ENCODE results near the gene ACTL7B. TPM values are rescaled to one million over a fixed set of nuclear protein-coding genes. Genes with fewer than 3 reads are reported as not detected.
"Not testable (repeated sequence)": the region's sequence is repeated elsewhere in the genome, so short reads cannot be mapped to it uniquely, and the experiment has no call there.

ACTL7B gene, protein sequence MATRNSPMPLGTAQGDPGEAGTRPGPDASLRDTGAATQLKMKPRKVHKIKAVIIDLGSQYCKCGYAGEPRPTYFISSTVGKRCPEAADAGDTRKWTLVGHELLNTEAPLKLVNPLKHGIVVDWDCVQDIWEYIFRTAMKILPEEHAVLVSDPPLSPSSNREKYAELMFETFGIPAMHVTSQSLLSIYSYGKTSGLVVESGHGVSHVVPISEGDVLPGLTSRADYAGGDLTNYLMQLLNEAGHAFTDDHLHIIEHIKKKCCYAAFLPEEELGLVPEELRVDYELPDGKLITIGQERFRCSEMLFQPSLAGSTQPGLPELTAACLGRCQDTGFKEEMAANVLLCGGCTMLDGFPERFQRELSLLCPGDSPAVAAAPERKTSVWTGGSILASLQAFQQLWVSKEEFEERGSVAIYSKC
- not detected in 2 replicates for total RNA-seq (2014; rRNA removed; shearing (Covaris generic))

DNA sequence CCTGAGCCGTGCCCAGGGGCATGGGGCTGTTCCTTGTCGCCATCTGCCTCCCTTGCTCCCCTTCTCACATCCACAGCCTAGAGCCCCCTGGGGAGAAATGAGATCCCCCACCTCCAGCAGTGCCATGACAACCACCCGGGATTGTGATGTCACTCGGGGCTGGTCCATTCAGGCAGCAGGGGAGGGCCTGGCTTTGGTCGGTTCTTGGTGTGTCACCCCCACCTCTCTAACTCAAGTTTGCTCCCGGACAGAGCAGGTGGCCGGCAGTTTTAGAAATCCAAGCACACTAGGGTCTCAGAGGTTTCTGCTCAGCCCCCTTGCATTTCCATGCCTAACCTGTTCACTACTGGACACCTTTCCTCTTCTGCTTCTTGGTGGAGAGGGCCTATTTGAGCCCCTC, at the start of gene ACTL7B:
Gene ACTL7B (minus strand): TSS at position 99 of the 400 bp plus-strand sequence. CDS start 56 bp downstream, at position 43.
- DNase-seq (ENCODE audit: low spot score), result no peak

DNA sequence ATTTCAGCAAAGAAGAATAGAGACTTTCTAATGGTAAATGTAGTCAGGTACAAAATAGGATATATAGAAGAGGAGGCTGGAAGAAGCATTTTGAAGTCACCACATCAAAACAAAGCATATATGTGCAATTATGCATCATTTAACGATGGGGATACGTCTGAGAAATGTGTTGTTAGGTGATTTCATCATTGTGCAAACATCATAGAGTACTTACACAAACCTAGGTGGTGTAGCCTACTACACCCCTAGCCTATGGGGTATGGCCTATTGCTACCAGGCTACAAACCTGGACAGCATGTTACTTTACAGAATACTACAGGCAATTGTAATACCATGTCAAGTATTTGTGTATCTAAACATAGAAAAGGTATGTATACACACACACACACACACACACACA, 49.7 kb upstream of the ACTL7B start:
- no peak for DNase-seq (ENCODE audit: low spot score)

DNA sequence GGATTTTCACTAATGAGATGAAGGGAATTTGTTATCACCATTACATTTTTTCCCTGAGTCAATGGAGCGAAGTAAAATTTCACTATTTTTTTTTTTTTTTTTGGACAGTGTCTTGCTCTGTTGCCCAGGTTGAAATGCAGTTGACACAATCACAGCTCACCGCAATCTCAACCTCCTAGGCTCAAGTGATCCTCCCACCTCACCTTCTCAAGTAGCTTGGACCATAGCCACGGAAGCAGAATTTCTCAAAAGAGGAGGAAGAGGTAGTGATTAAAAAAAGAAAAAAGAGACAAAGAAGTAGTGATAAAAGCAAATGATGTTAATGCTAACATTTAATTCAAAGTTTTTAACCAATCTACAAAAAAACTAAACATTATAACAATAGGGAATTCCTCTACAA, 48.4 kb upstream of the ACTL7B start:
- DNase-seq (ENCODE audit: low spot score), result no peak

DNA sequence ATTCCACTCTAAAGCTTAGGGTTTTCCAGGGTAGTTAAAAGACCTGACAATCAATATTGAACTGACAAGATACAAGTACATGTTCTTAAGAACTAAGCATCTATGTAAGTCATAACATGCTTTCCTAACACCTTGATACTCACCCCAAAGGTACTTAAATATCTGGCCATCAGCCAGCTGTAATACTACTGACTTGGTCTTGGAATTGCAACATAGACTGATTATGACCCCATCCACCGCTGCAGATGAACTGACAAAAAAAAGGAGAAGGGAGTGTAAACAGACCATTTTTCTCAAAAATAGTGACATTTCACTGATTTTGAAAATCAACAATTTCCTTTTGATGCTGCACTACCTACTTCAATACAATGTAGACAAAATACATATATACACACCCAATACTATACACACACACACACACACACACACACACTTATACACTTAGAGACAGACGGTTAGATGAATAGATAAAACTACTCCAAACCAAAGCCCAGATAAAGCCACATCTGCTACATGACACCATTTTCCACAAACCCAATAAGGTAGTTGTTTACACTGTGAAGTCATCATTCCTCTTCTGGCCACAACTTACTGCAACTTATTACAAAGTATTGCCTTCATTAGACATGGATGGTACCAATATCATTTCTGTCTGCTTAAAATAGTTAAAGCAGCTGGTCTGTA, 47.8 kb upstream of the ACTL7B start:
- no peak for DNase-seq (ENCODE audit: low spot score)

DNA sequence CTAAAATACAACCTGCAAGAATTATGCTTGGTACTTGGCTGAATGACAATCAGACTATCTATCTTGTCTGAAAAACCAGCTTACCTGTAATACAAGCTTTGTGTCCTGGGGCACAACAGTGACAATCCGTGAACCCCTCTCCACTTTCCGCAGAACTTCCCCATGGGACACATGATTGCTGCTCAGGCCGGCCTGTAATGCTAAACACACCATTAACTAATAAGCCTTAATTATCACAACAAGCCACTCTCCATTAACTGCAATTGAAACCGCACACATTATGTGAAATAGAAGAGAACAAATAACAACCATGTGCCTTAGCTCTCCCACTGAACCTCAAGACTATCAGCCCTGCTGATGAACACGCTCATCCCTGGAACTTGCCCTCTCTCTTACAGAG, 44.4 kb upstream of the ACTL7B start:
- no peak for DNase-seq (ENCODE audit: low spot score)

DNA sequence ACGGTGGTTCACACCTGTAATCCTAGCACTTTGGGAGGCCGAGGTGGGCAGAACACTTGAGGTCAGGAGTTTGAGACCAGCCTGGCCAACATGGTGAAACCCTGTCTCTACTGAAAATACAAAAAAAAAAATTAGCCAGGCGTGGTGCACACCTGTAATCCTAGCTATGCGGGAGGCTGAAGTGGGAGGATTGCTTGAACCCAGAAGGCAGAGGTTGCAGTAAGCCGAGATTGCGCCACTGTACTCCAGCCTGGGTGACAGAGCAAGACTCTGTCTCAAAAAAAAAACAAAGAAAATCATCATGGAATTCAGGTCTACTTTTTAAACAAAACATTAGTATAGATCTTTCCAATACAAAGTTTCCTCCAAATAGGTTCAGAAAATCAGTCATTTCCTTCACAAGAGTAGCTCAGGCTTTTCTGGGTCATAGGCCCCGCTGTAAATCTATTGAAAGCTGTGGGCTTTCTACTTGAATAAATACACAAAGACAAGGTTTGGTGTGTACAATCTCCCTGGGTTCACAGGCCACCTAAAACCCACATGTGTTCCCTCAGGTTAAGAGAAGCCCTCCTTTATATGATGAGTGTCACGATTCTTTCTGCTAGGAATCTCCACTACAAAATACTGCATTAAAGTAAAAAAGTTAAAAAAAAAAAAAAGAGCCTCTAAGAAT, 43.4 kb upstream of the ACTL7B start:
- not testable (repeated sequence) for DNase-seq (ENCODE audit: low spot score)

DNA sequence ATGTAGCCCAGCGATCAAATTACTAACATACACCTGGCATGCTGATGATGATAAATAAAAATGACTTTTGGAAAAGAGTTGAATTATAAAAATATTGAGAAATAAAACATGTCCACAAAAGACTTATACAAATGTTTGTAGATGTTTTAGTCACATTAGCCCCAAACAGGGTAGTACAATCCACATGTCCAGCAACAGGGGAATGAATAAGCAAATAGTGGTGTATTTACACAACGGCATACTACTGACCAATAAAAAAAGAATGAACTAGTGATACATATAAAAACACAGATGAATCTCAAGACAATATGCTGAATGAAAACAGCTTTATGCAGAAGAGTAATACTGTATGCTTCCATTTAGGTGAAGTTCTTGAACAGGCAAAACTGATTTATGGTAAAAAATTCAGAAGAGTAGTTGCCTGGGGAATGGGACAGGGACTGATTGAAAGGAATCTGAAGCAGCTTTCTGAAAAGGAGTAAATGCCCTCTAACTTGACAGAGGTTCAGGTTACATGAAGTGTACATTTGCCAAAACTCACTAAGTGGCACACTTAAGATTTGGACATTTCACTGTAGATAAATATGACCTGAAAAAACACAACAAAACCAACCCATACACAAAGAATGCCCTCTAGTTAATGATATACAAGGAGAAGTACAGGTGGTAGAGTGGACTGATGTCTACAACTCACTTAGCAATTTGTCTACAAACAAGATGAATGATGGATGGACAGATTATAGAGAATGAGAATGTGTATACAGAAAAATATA, 41.7 kb upstream of the ACTL7B start:
- no peak for DNase-seq (ENCODE audit: low spot score)

DNA sequence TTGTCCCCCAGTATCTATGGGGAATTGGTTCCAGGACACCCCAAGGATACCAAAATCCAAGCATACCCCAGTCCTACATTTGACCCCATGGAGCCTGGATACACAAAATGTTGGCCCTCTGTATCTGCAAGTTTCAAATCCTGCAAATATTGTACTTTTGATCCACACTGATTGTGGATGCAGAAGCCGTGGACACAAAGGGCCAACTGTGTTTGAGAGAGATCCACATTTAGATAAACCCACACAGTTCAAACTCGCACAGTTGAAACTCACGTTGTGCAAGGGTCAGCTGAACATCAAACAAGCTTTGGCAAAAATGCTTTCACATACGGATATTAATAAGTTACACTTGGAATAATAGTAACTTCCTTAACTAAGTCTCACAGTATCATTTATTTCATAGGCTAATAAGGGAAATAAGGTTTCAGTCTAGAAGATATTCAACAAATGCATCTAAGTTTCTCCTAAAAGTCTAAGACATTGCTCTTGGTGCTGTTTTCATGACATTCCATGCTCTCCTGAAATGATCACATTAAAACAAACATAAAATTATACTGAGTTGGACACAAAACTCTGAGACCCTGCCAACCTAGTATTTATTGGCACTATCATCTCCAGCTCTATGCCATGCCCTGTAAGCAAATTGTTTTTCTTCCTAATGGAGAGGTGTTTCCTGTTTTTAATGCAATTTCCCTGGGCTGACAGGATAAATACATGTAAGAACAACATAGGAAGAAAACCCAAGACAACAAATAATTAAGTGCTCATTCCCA, 38.6 kb upstream of the ACTL7B start:
- DNase-seq (ENCODE audit: low spot score), result no peak

DNA sequence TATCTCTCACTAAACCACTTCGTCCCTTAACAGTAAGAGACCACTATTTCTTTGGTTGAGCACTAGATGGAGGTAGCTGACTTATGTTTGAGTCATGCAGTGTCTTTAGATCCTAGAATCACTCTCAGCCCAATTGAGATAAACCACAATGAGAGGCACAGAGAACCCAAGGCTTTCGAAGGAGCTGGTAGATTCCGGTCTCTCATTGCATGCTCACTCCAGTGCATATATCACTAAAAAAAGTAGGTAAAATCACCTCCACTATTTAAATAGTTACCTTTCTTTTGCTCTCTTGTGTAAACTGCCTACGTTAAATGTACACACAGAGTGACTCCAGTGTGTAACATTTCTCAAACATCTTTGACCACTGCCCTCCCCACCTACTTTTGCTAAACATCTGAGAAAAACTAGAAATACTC, 33.9 kb upstream of the ACTL7B start:
- peak; percentile 25 for DNase-seq (ENCODE audit: low spot score)

DNA sequence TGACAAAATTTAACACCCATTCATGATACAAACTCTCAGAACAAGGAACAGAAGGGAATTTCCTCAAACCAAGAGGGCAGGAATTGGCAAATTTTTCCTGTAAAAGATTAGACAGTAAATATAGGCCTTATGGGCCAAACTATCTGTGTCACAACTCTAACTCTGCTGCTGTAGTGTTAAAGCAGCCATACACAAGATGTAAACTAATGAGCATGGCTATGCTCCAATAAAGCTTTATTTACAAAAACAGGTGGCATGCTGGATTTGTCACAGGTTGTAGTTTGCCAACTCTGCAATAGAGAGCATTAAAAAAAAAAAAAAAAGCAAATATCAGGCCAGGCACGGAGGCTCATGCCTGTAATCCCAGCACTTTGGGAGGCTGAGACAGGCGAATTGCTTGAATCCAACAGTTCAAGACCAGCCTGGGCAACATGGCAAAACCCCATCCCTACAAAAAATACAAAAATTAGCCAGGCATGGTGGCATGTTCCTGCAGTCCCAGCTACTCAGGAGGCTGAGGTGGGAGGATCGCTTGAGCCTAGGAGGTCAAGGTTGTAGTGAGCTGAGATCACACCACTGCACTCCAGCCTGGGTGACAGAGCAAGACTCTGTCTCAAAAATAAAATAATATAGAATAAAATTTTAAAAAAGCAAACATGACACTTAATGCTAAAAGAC, 30.9 kb upstream of the ACTL7B start:
- DNase-seq (ENCODE audit: low spot score), result not testable (repeated sequence)

DNA sequence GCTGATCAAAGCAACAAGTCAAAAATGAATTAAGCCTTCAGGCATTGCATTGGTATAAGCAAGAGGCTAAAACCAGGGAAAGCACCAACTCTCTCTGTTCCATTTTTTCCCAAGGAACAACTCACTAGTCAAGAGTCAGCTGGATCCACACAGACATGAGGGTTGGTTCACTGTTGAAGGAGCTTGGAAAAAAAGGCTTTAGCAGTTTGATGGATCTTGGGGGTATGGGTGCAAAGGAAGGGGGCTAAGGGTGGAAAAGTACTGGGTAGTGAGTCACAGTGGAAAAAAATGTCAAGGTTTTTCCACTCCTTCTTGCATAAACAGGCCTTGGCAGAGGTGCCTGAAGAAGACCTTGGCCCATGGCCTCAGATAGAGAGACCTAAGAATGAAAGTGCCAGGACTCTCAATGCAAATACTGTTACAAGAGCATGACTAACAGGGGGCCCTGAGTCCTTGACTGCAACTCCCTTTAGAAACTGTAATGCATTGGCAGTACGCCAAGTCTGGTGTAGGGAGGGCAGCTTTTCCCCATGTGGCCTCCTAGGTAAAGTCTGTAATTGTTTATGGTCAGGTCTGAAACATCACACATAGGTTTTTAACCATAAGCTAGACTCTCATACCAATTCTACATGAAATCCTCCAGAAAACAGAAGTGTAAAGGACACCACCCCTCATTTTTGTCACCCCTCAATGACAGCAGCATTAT, 30.0 kb upstream of the ACTL7B start:
- peak; percentile 73 for DNase-seq (ENCODE audit: low spot score)

DNA sequence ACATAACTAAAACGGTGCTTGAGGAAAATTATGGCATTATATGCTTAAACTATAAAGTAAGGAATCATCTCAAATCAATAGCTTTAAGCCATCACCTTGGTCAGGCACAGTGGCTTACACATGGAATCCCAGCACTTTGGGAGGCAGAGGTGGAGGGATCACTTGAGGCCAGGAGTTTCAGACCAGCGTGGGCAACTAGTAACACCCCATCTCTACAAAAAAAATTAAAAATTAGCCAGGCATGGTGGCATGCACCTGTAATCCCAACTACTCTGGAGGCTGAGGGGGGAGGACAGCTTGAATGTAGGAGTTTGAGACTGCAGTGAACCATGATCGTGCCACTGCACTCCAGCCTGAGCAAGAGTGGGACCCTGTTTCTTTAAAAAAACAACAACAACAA, 28.9 kb upstream of the ACTL7B start:
- DNase-seq (ENCODE audit: low spot score), result no peak

DNA sequence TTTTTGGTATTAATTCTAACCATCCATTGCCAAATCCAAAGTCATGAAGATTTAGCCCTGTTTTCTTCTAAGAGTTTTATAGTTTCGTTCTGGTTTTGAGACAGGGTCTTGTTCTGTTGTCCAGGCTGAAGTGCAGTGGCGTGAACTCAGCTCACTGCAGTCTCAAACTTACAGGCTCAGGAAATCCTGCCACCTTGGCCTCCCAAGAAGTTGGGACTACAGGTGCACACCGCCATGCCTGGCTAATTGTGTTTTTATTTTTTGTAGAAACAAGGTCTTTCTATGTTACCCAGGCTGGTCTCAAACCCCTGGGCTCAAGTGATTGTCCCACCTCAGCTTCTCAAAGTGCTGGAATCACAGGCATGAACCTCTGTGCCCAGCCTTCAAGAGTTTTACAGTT, 27.3 kb upstream of the ACTL7B start:
- no peak for DNase-seq (ENCODE audit: low spot score)

DNA sequence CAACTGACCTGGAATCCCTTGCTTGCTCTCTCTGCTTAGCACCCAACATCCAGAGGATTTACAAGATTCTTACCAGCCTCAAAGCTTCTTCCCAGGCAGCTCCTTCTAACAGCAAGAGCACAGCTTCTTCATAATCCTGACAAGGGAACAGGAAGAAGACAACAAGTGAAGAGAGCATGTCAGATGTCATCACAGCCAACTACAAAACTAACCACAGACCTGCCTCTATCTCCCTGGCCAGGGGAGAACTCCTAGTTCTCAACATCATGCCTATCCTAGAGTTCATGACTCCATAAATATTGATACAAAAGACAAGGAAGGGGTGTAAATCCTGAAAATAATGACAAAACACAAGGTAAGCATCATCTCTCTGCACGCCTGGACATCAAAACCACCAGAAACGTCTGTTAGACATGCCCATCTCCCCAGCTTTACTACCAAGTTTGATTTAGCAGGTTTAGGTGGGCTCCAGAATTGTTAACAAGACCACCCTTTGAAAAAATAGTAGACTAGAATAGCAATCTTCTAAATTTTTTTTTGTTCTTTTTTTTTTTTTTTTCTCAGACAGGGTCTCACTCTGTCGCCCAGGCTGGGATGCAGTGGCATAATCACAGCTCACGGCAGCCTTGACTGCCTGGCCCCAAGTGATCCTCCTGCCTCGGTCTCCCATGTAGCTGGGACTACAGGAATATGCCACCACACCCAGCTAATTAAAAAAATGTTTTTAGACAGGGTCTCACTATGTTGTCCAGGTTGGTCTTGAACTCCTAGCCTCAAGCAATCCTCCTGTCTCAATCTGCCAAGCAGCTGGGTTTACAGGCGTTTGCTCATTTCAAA, 26.5 kb upstream of the ACTL7B start:
- DNase-seq (ENCODE audit: low spot score), result no peak

DNA sequence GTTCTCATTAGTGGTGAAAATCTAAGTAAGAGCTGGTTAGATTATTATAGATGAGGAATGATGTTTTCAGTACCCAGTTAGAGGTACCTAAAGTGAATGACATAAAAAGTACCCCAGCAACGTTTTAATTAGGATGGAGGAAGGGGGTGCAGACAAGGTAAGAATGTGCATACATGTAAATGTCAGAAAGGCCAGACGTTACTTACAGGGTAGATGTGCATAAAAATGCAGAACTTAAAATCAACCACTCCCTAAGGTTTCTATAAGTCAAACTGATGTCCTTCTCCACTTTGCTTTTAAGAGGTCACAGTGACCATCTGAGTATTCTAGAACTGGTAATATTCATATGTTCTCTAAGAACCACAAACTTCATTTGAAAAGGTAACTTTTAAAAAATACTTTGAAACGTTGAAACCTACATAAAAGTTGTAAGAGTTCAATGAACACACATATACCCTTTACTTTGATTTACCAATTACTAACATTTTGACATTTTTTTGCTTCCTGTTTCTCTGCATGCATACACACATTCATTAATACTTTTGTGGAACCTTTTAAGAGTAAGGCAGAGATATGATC, 25.0 kb upstream of the ACTL7B start:
- no peak for DNase-seq (ENCODE audit: low spot score)

DNA sequence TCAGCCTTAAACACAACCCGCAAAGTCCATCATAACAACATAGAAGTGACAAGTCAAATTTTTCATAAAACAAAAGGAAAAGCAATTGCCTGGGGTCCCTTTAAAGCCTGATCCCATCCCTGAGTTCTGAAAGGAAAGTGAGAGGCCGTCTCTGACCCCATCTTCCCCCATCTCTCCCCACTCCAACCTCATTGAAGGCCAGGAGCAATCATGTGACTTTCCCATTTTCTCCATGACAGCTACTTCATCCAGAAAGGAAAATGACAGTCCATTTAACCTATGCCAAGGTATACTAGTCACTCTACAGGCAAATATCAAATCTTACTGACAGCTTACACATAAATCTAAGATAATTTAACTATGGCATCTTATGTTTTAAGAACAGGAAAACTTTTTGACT, 21.7 kb upstream of the ACTL7B start:
- no peak for DNase-seq (ENCODE audit: low spot score)

DNA sequence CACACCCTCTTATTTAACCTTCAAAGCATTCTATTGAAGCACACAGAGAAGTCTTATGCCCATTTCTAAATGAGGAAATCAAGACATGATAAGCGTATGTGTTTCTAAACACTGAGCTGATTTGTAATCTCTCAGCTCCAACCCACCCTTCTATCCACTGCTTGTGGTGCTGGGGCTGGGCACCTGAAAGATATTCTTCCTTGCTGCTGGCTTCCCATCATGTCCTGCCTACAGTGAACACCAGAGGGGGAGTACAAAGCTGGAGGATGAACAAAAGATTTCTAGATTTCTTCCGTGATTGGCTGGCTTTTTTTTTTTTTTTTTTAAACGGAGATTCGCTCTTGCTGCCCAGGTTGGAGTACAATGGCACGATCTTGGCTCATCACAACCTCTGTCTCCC, 20.6 kb upstream of the ACTL7B start:
- no peak for DNase-seq (ENCODE audit: low spot score)

DNA sequence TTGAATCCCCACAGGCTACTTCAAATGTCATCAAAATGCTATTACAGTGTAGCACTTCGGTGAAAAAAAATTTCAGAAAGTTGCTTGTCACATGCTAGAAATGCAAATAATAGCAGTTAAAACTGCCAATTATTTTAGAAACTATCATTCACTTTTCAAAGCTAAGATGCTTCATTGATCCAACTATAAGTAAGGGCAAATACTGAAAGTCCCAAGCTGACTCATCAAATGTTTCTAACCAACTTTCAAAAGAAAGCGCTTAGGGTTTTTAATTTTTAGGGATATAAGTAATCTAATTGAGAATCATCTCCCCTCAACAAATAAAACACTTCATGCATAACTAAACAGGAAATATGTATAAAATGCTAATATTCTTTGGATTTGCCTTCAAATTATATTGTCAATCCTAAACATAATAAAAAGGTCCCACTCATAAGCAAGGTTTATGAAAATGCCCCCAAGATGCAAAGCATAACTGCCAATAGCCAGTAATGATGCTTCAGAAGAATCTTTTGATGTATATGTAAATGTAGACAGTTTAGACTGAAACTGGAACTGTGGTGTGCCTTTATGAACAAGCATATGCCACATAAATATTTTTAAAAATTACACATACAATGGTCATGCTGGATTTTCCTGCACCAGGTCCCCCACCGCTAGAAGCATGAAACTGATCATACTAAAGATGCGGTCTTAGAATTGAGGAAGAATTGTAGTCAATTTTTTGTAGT, 18.4 kb upstream of the ACTL7B start:
- no peak for DNase-seq (ENCODE audit: low spot score)

Measured in HT-29 (cell line).